Tibial artery (tissue), 4 donors: ENCODE data around the gene IFRD2.
A peak's percentile ranks its signal among the peaks of the same experiment; 100 is the strongest.

Source experiments
- DNase-seq, 2 donors: peaks; one replicate each; pipeline ENCODE4 v3.0.0-alpha.2; 2019
- H3K27ac ChIP-seq, 2 donors: fragments of 200-600 bp; sonication (generic) in 1 of 2; 1 replicate in 1 of 2; 2 replicates in 1 of 2; pipeline ENCODE4 v1.5.1; 2018 to 2019; ENCODE audit warnings: mild to moderate bottlenecking in 1 of 2
- H3K27me3 ChIP-seq, 2 donors: fragments of 200-600 bp; sonication (generic) in 1 of 2; one replicate each; pipeline versions ENCODE4 v1.5.1 to v1.6.0; 2016 to 2019
- H3K36me3 ChIP-seq, 3 donors: fragments of 200-600 bp; sonication (generic) in 2 of 3; one replicate each; pipeline ENCODE4 v1.5.1; 2016 to 2019; ENCODE audit warnings: mild to moderate bottlenecking in 2 of 3
- H3K4me1 ChIP-seq, 4 donors: fragments of 200-600 bp; sonication (generic) in 2 of 4; 1 replicate in 3 of 4; 2 replicates in 1 of 4; pipeline ENCODE4 v1.5.1; 2016 to 2019
- H3K4me3 ChIP-seq, 2 donors: fragments of 200-600 bp; sonication (generic) in 1 of 2; 1 replicate in 1 of 2; 2 replicates in 1 of 2; pipeline ENCODE4 v1.5.1; 2018 to 2019; ENCODE audit warnings: mild to moderate bottlenecking in 2 of 2
- H3K9me3 ChIP-seq, 3 donors: fragments of 200-600 bp; sonication (generic) in 1 of 3; one replicate each; pipeline ENCODE4 v1.5.1; 2016 to 2019
- CTCF ChIP-seq, 2 experiments: fragments of 200-600 bp in 1 of 2; fragments of 450-650 bp in 1 of 2; IDR thresholded peaks; one replicate each; pipeline ENCODE4 v1.5.1; 2017 to 2019; ENCODE audit warnings: antibody characterized with exemption in 2 of 2, mild to moderate bottlenecking in 1 of 2, moderate library complexity in 1 of 2
- intact Hi-C: fragments of 100-400 bp; cut with DNase I; formaldehyde crosslinking; loops from one replicate; pipeline ENCODE4 v1.15.0; 2023; ENCODE audit warnings: low total_unique reads

Gene IFRD2

GRCh38 chr3:50243543-50243895 is 48.7 kb downstream of the IFRD2 start:
- peak overlapping the region; percentile 67 to 86 for H3K27ac ChIP-seq
- peak overlapping the region in 1 of 2 donors; percentile 11 for H3K4me3 ChIP-seq
- intact Hi-C loops = loop anchor here (5.0 kb wide), 1 partner anchor 34 kb away; the partner anchor contains the start of gene LSMEM2
- H3K27me3 ChIP-seq = no peaks in the 10 kb centered on the region
- H3K4me1 ChIP-seq = peaks cover 0 to 100% (median 93%) of the 10 kb centered on the region in 4 donors
- H3K9me3 ChIP-seq = no peaks in the 10 kb centered on the region
- peaks cover 0 to 13% (median 0%) of the 10 kb centered on the region in 3 donors for H3K36me3 ChIP-seq
- TF ChIP-seq CTCF (IDR thresholded peaks at IDR 0.05) = no peak
- no peak for DNase-seq

GRCh38 chr3:50242851-50243542 is 49.2 kb downstream of the IFRD2 start:
- no peaks in the 10 kb centered on the region for H3K27me3 ChIP-seq
- intact Hi-C loops = loop anchor here (5.0 kb wide), 1 partner anchor 34 kb away; the partner anchor contains the start of gene LSMEM2
- peak overlapping the region; percentile 67 to 86 for H3K27ac ChIP-seq
- H3K4me1 ChIP-seq = peaks cover 0 to 99% (median 92%) of the 10 kb centered on the region in 4 donors
- TF ChIP-seq CTCF (IDR thresholded peaks at IDR 0.05) = no peak
- H3K36me3 ChIP-seq = peaks cover 0 to 13% (median 0%) of the 10 kb centered on the region in 3 donors
- peak; percentile 74 to 83 for DNase-seq
- no peaks in the 10 kb centered on the region for H3K9me3 ChIP-seq
- peak overlapping the region in 1 of 2 donors; percentile 11 for H3K4me3 ChIP-seq

GRCh38 chr3:50242381-50242770 is 49.9 kb downstream of the IFRD2 start:
- intact Hi-C loops = loop anchor here (5.0 kb wide), 1 partner anchor 35 kb away; the partner anchor contains the start of gene LSMEM2
- Histone ChIP-seq H3K36me3 (peaks cover 0 to 13% (median 0%) of the 10 kb centered on the region in 3 donors), H3K4me1 (peaks cover 0 to 97% (median 88%) of the 10 kb centered on the region in 4 donors), H3K9me3 (no peaks in the 10 kb centered on the region), H3K27me3 (no peaks in the 10 kb centered on the region), H3K27ac (peak overlapping the region; percentile 67 to 86), H3K4me3 (no peak overlapping the region)
- no peak for DNase-seq
- no peak for TF ChIP-seq CTCF (IDR thresholded peaks at IDR 0.05)

GRCh38 chr3:50241713-50242380 is 50.4 kb downstream of the IFRD2 start:
- no peak for DNase-seq

GRCh38 chr3:50241163-50241562 is 51.1 kb downstream of the IFRD2 start:
- Histone ChIP-seq H3K4me3 (no peak overlapping the region), H3K27me3 (no peaks in the 10 kb centered on the region), H3K27ac (peak overlapping the region; percentile 67 to 86), H3K9me3 (no peaks in the 10 kb centered on the region), H3K36me3 (peaks cover 0 to 13% (median 0%) of the 10 kb centered on the region in 3 donors), H3K4me1 (peaks cover 0 to 93% (median 76%) of the 10 kb centered on the region in 4 donors)
- no peak for TF ChIP-seq CTCF (IDR thresholded peaks at IDR 0.05)
- intact Hi-C loops = loop anchor here (5.0 kb wide), 1 partner anchor 36 kb away; the partner anchor contains the start of gene LSMEM2
- no peak for DNase-seq

More at GRCh38 chr3:50241713-50242380, 50.4 kb downstream of the IFRD2 start:
- intact Hi-C loops = loop anchor here (5.0 kb wide), 1 partner anchor 35 kb away; the partner anchor contains the start of gene LSMEM2
- Histone ChIP-seq H3K27me3 (no peaks in the 10 kb centered on the region), H3K4me3 (no peak overlapping the region), H3K9me3 (no peaks in the 10 kb centered on the region), H3K4me1 (peaks cover 0 to 97% (median 83%) of the 10 kb centered on the region in 4 donors), H3K36me3 (peaks cover 0 to 13% (median 0%) of the 10 kb centered on the region in 3 donors), H3K27ac (peak overlapping the region; percentile 67 to 86)
- TF ChIP-seq CTCF (IDR thresholded peaks at IDR 0.05) = no peak
